ENCODE data around the gene CBL.

DNA sequence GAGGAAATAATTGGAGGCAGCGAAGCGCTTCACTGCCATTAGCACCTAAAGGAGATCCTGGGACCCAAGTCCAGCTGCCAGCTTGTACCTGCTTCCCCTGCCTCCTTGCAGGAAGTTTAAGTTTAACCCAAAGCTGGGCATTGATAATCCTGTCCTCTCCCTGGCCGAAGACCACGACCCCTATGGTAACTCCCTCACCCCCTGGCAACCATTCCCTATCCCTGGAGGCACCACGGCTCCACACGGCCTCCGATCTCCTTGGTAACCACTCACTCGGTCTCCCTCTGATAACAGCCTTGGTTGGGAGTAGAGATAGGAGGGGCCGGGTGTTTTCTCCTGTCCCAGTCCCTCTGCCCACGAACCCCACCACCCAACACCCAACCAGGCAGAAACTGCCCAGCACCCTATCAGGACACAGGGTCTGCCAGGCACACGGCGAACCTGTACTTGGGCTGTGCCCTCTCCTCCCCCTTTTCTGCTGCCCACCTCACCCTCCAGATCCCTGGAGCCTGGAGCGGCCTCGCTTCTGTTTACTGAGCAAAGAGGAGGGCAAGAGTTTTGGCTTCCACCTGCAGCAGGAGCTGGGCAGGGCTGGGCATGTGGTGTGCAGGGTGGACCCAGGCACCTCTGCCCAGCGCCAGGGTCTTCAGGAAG is 20.0 kb upstream of the CBL start:
- TF ChIP-seq, protein P1, sequence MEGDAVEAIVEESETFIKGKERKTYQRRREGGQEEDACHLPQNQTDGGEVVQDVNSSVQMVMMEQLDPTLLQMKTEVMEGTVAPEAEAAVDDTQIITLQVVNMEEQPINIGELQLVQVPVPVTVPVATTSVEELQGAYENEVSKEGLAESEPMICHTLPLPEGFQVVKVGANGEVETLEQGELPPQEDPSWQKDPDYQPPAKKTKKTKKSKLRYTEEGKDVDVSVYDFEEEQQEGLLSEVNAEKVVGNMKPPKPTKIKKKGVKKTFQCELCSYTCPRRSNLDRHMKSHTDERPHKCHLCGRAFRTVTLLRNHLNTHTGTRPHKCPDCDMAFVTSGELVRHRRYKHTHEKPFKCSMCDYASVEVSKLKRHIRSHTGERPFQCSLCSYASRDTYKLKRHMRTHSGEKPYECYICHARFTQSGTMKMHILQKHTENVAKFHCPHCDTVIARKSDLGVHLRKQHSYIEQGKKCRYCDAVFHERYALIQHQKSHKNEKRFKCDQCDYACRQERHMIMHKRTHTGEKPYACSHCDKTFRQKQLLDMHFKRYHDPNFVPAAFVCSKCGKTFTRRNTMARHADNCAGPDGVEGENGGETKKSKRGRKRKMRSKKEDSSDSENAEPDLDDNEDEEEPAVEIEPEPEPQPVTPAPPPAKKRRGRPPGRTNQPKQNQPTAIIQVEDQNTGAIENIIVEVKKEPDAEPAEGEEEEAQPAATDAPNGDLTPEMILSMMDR (IDR thresholded peaks at IDR 0.05), result no peak
- TF ChIP-seq POLR2A (IDR thresholded peaks at IDR 0.05) (no peak), EP300 (IDR thresholded peaks at IDR 0.05) (no peak)
